Esophagus squamous epithelium (tissue), 4 donors: ENCODE measurements around the gene CRB2.

ENCODE experiments used
- CTCF ChIP-seq, 6 experiments: fragments of 450-650 bp in 4 of 6; fragments of 200-600 bp in 2 of 6; sonication (generic) in 2 of 6; IDR thresholded peaks; one replicate each; pipeline ENCODE4 v1.5.1; 2016 to 2019; ENCODE audit warnings: antibody characterized with exemption in 6 of 6, mild to moderate bottlenecking in 4 of 6, moderate library complexity in 4 of 6
- POLR2A ChIP-seq, 4 donors: fragments of 450-650 bp; IDR thresholded peaks; one replicate each; pipeline ENCODE4 v1.6.1; 2017; ENCODE audit warnings: antibody characterized with exemption in 4 of 4, mild to moderate bottlenecking in 4 of 4, moderate library complexity in 3 of 4

DNA sequence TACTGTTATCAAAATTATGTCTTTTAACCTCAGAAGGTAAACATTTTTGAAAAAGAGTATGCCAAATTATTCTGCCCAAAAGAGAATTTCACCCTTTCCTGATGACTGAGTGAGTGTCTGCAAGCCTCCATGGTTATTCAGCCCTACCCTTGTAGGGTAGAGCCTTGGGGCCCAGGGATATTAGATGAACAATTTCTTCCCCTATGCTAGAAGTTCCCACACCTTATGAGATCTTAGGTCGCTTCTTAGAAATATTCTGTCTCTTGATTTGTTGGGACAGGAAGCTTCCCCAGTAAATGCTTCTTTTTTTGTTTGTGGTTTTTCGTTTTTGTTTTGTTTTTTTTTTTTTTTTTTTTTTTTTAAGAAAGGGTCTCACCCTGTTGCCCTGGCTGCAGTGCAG, 3.1 kb downstream of the CRB2 start:
- TF ChIP-seq POLR2A (IDR thresholded peaks at IDR 0.05) (no peak), CTCF (IDR thresholded peaks at IDR 0.05) (no peak)
